IMR-90 (cell line): ENCODE data around the gene ATP1A2.

Experiments
- MAZ ChIP-seq: IDR thresholded peaks from 2 replicates; pipeline ENCODE4 v1.6.1; 2012; ENCODE audit warnings: low read depth, mild to moderate bottlenecking, low read length, improper control_type of control experiment, moderate library complexity, borderline replicate concordance
- POLR2A ChIP-seq: IDR thresholded peaks from 2 replicates; pipeline ENCODE4 v1.6.1; 2012; ENCODE audit warnings: mild to moderate bottlenecking, low read depth, low read length
- RAD21 ChIP-seq: IDR thresholded peaks from 2 replicates; pipeline ENCODE4 v1.6.1; 2012; ENCODE audit warnings: low read length, improper control_type of control experiment
- TF ChIP-seq, protein P1 (sequence below): conservative IDR thresholded peaks from 2 replicates; pipeline ENCODE4 v1.5.1; 2012; ENCODE audit warnings: mild to moderate bottlenecking, low read depth, low read length, improper control_type of control experiment

DNA sequence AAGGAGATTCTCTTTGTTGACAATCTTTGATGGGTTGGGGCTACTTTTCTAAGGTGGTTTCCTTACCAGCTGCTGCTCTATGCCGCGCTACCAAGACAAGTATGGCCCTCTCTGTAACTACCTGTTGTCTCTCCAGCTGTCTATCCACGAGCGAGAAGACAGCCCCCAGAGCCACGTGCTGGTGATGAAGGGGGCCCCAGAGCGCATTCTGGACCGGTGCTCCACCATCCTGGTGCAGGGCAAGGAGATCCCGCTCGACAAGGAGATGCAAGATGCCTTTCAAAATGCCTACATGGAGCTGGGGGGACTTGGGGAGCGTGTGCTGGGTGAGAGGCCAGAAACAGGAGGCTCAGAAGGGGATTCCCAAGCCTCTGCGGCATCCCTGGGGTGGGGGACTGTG, 14.4 kb downstream of the ATP1A2 start:
- TF ChIP-seq, protein P1, sequence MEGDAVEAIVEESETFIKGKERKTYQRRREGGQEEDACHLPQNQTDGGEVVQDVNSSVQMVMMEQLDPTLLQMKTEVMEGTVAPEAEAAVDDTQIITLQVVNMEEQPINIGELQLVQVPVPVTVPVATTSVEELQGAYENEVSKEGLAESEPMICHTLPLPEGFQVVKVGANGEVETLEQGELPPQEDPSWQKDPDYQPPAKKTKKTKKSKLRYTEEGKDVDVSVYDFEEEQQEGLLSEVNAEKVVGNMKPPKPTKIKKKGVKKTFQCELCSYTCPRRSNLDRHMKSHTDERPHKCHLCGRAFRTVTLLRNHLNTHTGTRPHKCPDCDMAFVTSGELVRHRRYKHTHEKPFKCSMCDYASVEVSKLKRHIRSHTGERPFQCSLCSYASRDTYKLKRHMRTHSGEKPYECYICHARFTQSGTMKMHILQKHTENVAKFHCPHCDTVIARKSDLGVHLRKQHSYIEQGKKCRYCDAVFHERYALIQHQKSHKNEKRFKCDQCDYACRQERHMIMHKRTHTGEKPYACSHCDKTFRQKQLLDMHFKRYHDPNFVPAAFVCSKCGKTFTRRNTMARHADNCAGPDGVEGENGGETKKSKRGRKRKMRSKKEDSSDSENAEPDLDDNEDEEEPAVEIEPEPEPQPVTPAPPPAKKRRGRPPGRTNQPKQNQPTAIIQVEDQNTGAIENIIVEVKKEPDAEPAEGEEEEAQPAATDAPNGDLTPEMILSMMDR: no peak
- TF ChIP-seq MAZ (no peak), RAD21 (no peak), POLR2A (no peak)
